Erythroblast (primary cell): ENCODE results near the gene NEDD4L.

Experiments used
- GATA1 ChIP-seq: IDR thresholded peaks from 2 replicates; pipeline ENCODE4 v1.6.1; 2011; ENCODE audit warnings: low read depth, mild to moderate bottlenecking, control low read depth, low read length, moderate library complexity
- POLR2A ChIP-seq: IDR thresholded peaks from 2 replicates; pipeline ENCODE4 v1.6.1; 2011; ENCODE audit warnings: mild to moderate bottlenecking, low read length

DNA sequence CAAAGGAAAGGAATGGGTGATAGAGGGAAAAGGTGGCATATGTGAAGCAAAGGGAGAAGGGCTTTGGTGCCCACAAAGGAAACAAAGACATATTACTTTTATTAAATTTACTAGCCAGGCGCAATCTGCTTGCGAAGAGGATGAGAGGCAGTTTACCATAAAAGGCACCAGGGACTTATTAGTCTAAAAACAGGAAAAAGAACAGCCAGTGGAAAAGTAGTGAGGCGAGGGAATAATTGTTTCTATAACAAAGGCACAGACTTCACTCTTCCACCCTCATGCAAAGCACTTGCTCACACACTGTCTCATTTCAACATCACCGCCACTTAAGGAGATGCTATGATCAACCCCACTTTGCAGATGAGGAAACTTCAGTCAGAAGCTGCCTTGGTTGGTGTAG is 374.3 kb downstream of the NEDD4L start:
- TF ChIP-seq POLR2A (no peak), GATA1 (no peak)
